GM12878 (cell line): Measurements from ENCODE around the gene TTI1.

Experiments used
- BHLHE40 ChIP-seq, 2 experiments: fragments of 450-650 bp in 1 of 2; IDR thresholded peaks; 2 replicates each; pipeline ENCODE4 v1.6.1; 2011 to 2017; ENCODE audit warnings: low read depth in 2 of 2, borderline replicate concordance in 1 of 2, improper control_type of control experiment in 1 of 2, low read length in 1 of 2, mild to moderate bottlenecking in 1 of 2
- CHD1 ChIP-seq: IDR thresholded peaks from 2 replicates; pipeline ENCODE4 v1.6.1; 2012; ENCODE audit warnings: low read depth, low read length, improper control_type of control experiment
- CREB1 ChIP-seq: IDR thresholded peaks from 2 replicates; pipeline ENCODE4 v1.6.1; 2012; ENCODE audit warnings: low read depth, mild to moderate bottlenecking, inconsistent platforms
- CTCF ChIP-seq, 3 experiments: IDR thresholded peaks in 2 of 3; conservative IDR thresholded peaks in 1 of 3; 2 replicates each; pipeline ENCODE4 v1.5.1; 2011; ENCODE audit warnings: low read depth in 3 of 3, low read length in 3 of 3, mild to moderate bottlenecking in 3 of 3, control low read depth in 2 of 3, moderate library complexity in 2 of 3, inconsistent platforms in 1 of 3, mixed read lengths in 1 of 3; ENCODE audit not compliant: control insufficient read depth in 2 of 3, insufficient read depth in 1 of 3; ENCODE audit errors: extremely low read depth in 1 of 3
- ESRRA ChIP-seq: IDR thresholded peaks from 2 replicates; pipeline ENCODE4 v1.6.1; 2012; ENCODE audit warnings: mild to moderate bottlenecking, low read length, improper control_type of control experiment
- EZH2 ChIP-seq: IDR thresholded peaks from 2 replicates; pipeline ENCODE4 v1.6.1; 2012; ENCODE audit warnings: low read depth, mild to moderate bottlenecking, control low read depth, inconsistent platforms, low read length, borderline replicate concordance; ENCODE audit not compliant: control insufficient read depth
- GABPA ChIP-seq: IDR thresholded peaks from 2 replicates; pipeline ENCODE4 v1.6.1; 2014; ENCODE audit warnings: antibody characterized with exemption, low read depth, mild to moderate bottlenecking, inconsistent platforms
- NFYA ChIP-seq: IDR thresholded peaks from 2 replicates; pipeline ENCODE4 v1.6.1; 2011; ENCODE audit warnings: low read depth, mild to moderate bottlenecking, low read length, improper control_type of control experiment, borderline replicate concordance
- NR2C2 ChIP-seq: IDR thresholded peaks from 2 replicates; pipeline ENCODE4 v1.6.1; 2011; ENCODE audit warnings: borderline replicate concordance, low read depth; ENCODE audit not compliant: control insufficient read depth, insufficient read length
- POLR2A ChIP-seq: IDR thresholded peaks from 2 replicates; pipeline ENCODE4 v1.6.1; 2011; ENCODE audit warnings: low read depth, mild to moderate bottlenecking, low read length
- POLR2AphosphoS2 ChIP-seq: IDR thresholded peaks from 2 replicates; pipeline ENCODE4 v1.6.1; 2011; ENCODE audit warnings: low read depth, mild to moderate bottlenecking, low read length, improper control_type of control experiment, moderate library complexity
- PRDM15 ChIP-seq: fragments of 450-650 bp; formaldehyde crosslinking; IDR thresholded peaks from 2 replicates; pipeline ENCODE4 v1.4.0; 2020; ENCODE audit warnings: mild to moderate bottlenecking, moderate library complexity
- RELB ChIP-seq: fragments of 450-650 bp; IDR thresholded peaks from 2 replicates; pipeline ENCODE4 v1.6.1; 2017; ENCODE audit warnings: low read depth, mild to moderate bottlenecking, moderate library complexity

GRCh38 chr20:38029453-38029852 lies 3.8 kb downstream of the TTI1 start:
- TF ChIP-seq BHLHE40 (IDR thresholded peaks at IDR 0.05; ENCODE audit: borderline replicate concordance in 1 of 2, low read depth in 2 of 2, low read length in 1 of 2) (no peak), CTCF (IDR thresholded peaks at IDR 0.05 in 2 of 3, conservative IDR thresholded peaks at IDR 0.05 in 1 of 3; ENCODE audit: control insufficient read depth in 2 of 3, extremely low read depth in 1 of 3, insufficient read depth in 1 of 3, low read depth in 3 of 3, low read length in 3 of 3) (no peak), GABPA (no peak), CREB1 (no peak), NFYA (no peak), PRDM15 (CRISPR knock-in tag) (no peak), NR2C2 (no peak), ESRRA (no peak), POLR2A (no peak), CHD1 (no peak), POLR2AphosphoS2 (no peak), RELB (no peak), EZH2 (no peak)
